GM12801 (cell line): ENCODE data around the gene GCM1.

Experiments used
- TF ChIP-seq, protein P1 (sequence below): IDR thresholded peaks from one replicate; pipeline ENCODE4 v1.5.1; 2011; ENCODE audit warnings: control low read depth; ENCODE audit not compliant: insufficient read length; ENCODE audit errors: extremely low read depth

The GCM1 gene

GRCh38 chr6:53143710-53144109 is 4.9 kb downstream of the GCM1 start:
- TF ChIP-seq, protein P1, sequence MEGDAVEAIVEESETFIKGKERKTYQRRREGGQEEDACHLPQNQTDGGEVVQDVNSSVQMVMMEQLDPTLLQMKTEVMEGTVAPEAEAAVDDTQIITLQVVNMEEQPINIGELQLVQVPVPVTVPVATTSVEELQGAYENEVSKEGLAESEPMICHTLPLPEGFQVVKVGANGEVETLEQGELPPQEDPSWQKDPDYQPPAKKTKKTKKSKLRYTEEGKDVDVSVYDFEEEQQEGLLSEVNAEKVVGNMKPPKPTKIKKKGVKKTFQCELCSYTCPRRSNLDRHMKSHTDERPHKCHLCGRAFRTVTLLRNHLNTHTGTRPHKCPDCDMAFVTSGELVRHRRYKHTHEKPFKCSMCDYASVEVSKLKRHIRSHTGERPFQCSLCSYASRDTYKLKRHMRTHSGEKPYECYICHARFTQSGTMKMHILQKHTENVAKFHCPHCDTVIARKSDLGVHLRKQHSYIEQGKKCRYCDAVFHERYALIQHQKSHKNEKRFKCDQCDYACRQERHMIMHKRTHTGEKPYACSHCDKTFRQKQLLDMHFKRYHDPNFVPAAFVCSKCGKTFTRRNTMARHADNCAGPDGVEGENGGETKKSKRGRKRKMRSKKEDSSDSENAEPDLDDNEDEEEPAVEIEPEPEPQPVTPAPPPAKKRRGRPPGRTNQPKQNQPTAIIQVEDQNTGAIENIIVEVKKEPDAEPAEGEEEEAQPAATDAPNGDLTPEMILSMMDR: no peak

DNA sequence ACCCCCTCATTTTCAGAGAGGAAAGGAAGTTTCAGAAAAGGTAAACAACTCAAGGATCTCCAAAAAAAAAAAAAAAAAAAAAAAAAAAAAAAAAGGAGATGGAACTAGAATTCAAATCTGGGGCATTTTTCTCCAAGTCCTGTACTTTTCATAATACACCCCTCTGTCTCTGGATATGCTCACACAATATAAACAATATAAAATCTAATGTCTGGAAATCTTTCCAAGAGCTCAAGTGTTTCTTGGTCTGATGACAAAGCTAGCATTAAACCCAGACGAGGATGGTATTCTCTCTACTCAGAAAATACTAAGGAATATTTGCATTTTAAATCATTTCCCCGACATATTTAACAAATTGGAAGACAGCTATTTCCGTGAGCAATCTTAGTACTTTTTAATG is 5.8 kb downstream of the GCM1 start:
- TF ChIP-seq, protein P1: no peak

- TF ChIP-seq, protein P1: no peak
Observed at GRCh38 chr6:53139841-53140413, 8.7 kb downstream of the GCM1 start.

DNA sequence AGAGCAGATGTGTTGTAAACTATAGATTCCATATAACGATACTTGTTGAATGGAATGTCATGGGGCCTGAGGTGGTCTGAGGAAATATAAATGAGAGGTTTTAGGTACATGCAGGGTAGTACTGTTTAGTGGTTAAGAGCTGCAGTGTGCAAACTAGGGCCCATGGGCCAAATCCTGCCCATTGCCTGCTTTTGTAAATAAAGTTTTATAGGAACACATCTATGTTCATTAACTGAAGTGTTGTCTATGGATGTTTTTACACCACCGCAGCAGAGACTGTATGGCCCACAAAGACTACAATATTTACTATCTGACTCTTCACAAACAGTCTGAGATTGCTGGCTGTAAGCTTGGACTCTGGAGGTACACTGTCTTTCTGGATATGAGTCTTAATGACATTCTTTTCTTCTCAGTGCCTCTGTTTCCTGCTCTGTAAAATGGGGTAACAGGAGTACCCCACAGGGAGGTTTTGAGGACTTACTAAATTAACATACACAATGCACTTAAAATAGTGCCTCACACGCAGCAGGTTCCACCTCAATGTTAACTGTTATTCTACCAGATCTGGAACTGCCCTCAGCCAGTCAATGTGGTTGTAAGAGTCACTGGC is 12.5 kb downstream of the GCM1 start:
- TF ChIP-seq, protein P1: no peak

GRCh38 chr6:53134601-53135235 is 13.9 kb downstream of the GCM1 start:
- TF ChIP-seq, protein P1: no peak

- TF ChIP-seq, protein P1: no peak
Observed at GRCh38 chr6:53133961-53134360, 14.7 kb downstream of the GCM1 start.

- TF ChIP-seq, protein P1: no peak
Observed at GRCh38 chr6:53130569-53131290, 17.9 kb downstream of the GCM1 start.
